Spleen (tissue), 11 donors: ENCODE measurements around the gene ELP1. TPM values are rescaled to one million over a fixed set of nuclear protein-coding genes. Genes with fewer than 3 reads are reported as not detected.

Experiments used
- DNase-seq: peaks from one replicate; pipeline ENCODE4 v3.0.0-alpha.2; 2020
- H3K27ac ChIP-seq, 8 donors: fragments of 200-600 bp; sonication (generic) in 7 of 8; 1 replicate in 4 of 8; 2 replicates in 4 of 8; pipeline versions ENCODE4 v1.5.0 to v1.8.0; 2016 to 2021; ENCODE audit warnings: inconsistent platforms in 4 of 8, mild to moderate bottlenecking in 4 of 8, moderate library complexity in 1 of 8
- H3K27me3 ChIP-seq, 7 donors: fragments of 200-600 bp; sonication (generic) in 6 of 7; replicated peaks in 1 of 7; 1 replicate in 4 of 7; 2 replicates in 3 of 7; pipeline versions ENCODE4 v1.5.0 to v1.8.0; 2016 to 2021; ENCODE audit warnings: inconsistent platforms in 3 of 7, mild to moderate bottlenecking in 1 of 7
- H3K36me3 ChIP-seq, 6 donors: fragments of 200-600 bp; sonication (generic) in 5 of 6; 1 replicate in 4 of 6; 2 replicates in 2 of 6; pipeline versions ENCODE4 v1.5.0 to v1.8.0; 2016 to 2021; ENCODE audit warnings: inconsistent platforms in 2 of 6
- H3K4me1 ChIP-seq, 6 donors: fragments of 200-600 bp; sonication (generic) in 5 of 6; 1 replicate in 3 of 6; 2 replicates in 3 of 6; pipeline versions ENCODE4 v1.5.0 to v1.8.0; 2016 to 2021; ENCODE audit warnings: inconsistent platforms in 3 of 6
- H3K4me3 ChIP-seq, 8 donors: fragments of 200-600 bp; sonication (generic) in 7 of 8; 1 replicate in 4 of 8; 2 replicates in 4 of 8; pipeline versions ENCODE4 v1.5.0 to v1.8.0; 2016 to 2021; ENCODE audit warnings: inconsistent platforms in 4 of 8, mild to moderate bottlenecking in 4 of 8, moderate library complexity in 2 of 8
- H3K9me3 ChIP-seq, 8 donors: fragments of 200-600 bp; sonication (generic) in 7 of 8; 1 replicate in 4 of 8; 2 replicates in 4 of 8; pipeline versions ENCODE4 v1.5.0 to v1.8.0; 2016 to 2021; ENCODE audit warnings: inconsistent platforms in 4 of 8
- CTCF ChIP-seq, 11 experiments: fragments of 200-600 bp in 7 of 11; fragments of 450-650 bp in 4 of 11; sonication (generic) in 4 of 11; IDR thresholded peaks in 8 of 11; conservative IDR thresholded peaks in 3 of 11; 1 replicate in 7 of 11; 2 replicates in 4 of 11; pipeline versions ENCODE4 v1.4.0 to v1.8.0; 2016 to 2021; ENCODE audit warnings: antibody characterized with exemption in 11 of 11, inconsistent platforms in 4 of 11, mild to moderate bottlenecking in 1 of 11
- POLR2A ChIP-seq, 3 donors: fragments of 450-650 bp; IDR thresholded peaks; one replicate each; pipeline ENCODE4 v1.5.1; 2017; ENCODE audit warnings: antibody characterized with exemption in 3 of 3, mild to moderate bottlenecking in 1 of 3
- POLR2AphosphoS5 ChIP-seq, 3 donors: sonication (generic); formaldehyde crosslinking; IDR thresholded peaks; one replicate each; pipeline ENCODE4 v1.5.1; 2017; ENCODE audit warnings: antibody characterized with exemption in 3 of 3
- WGBS, 5 donors: extraction: QIAGEN DNeasy Blood & Tissue Kit in 3 of 5; methylation state at CpG; one replicate each; pipeline versions ENCODE4 v1.1.5 to v1.1.7; 2013 to 2018; 5-methylcytosine and 5-hydroxymethylcytosine counted together
- intact Hi-C: fragments of 100-400 bp; cut with DNase I; formaldehyde crosslinking; loops from one replicate; pipeline ENCODE4 v1.15.0; 2023; ENCODE audit warnings: low total_unique reads
- polyA plus RNA-seq, 3 donors: library from polyadenylated mRNA; stranded (reverse); fragments of 200-250 nt; gene quantifications; one replicate each; pipeline ENCODE4 v1.2.1, GENCODE V29; 2013
- total RNA-seq, 7 donors: library from RNA; depleted of rRNA in 3 of 7; stranded (reverse); fragments of >200 nt in 3 of 7; fragmentation: NEBNext Ultra II Directional in 4 of 7; extraction: Animal tissue kit (Norgen Biotek cat#: 25700) in 4 of 7; gene quantifications; one replicate each; pipeline versions ENCODE4 v1.1.0 to v1.2.1, GENCODE V29; 2016 to 2021
- donor health status: healthy with polysubstance abuse.
- donor health status: DM: no; HTN: no; CAD: no; lungs with moderate emphysema.
- donor health status: DM: no; HTN: no; CAD: no.
- donor health status: Bipolar disorder and iron deficiency.
- donor health status: healthy.
- donor health status: DM: no; HTN: no; CAD: no.
- donor health status: DM: yes; HTN: yes; CAD: no.

Gene ELP1
- total and polyA plus RNA-seq, 10 donors, result 9.9 to 30.5 (median 17.6) TPM

- TF ChIP-seq CTCF (IDR thresholded peaks at IDR 0.05 in 8 of 11, conservative IDR thresholded peaks at IDR 0.05 in 3 of 11) (no peak), POLR2AphosphoS5 (IDR thresholded peaks at IDR 0.05) (no peak), POLR2A (IDR thresholded peaks at IDR 0.05) (no peak)
- WGBS, 5 donors, result 83 to 93% (median 88%) methylated on average over 6 of the region's 6 CpGs
- intact Hi-C loops, result no loop called here
Observed at GRCh38 chr9:108838017-108838416, 95.9 kb downstream of the ELP1 start.

GRCh38 chr9:108837530-108837929, 96.4 kb downstream of the ELP1 start:
- H3K27me3 ChIP-seq, result no peaks in the 10 kb centered on the region
- WGBS, 5 donors, result 78 to 86% (median 84%) methylated on average over 4 of the region's 4 CpGs
- peaks cover 0 to 26% (median 5%) of the 10 kb centered on the region in 6 donors for H3K4me1 ChIP-seq
- H3K27ac ChIP-seq, result no peak overlapping the region
- H3K4me3 ChIP-seq, result no peak overlapping the region
- H3K9me3 ChIP-seq, result no peaks in the 10 kb centered on the region
- no peak for TF ChIP-seq POLR2A (IDR thresholded peaks at IDR 0.05)
- no peak for TF ChIP-seq CTCF (IDR thresholded peaks at IDR 0.05 in 8 of 11, conservative IDR thresholded peaks at IDR 0.05 in 3 of 11)
- TF ChIP-seq POLR2AphosphoS5 (IDR thresholded peaks at IDR 0.05), result no peak
- intact Hi-C loops, result no loop called here
- no peak for DNase-seq
- H3K36me3 ChIP-seq, result no peaks in the 10 kb centered on the region

More at GRCh38 chr9:108838017-108838416, 95.9 kb downstream of the ELP1 start:
- H3K27me3 ChIP-seq, result no peaks in the 10 kb centered on the region
- DNase-seq, result no peak
- H3K4me1 ChIP-seq, result peaks cover 0 to 31% (median 5%) of the 10 kb centered on the region in 6 donors
- no peak overlapping the region for H3K27ac ChIP-seq
- no peak overlapping the region for H3K4me3 ChIP-seq
- no peaks in the 10 kb centered on the region for H3K36me3 ChIP-seq
- H3K9me3 ChIP-seq, result no peaks in the 10 kb centered on the region

GRCh38 chr9:108836781-108837180, 97.1 kb downstream of the ELP1 start:
- Histone ChIP-seq H3K9me3 (no peaks in the 10 kb centered on the region), H3K4me1 (peaks cover 0 to 19% (median 2%) of the 10 kb centered on the region in 6 donors), H3K27ac (no peak overlapping the region), H3K4me3 (no peak overlapping the region), H3K36me3 (no peaks in the 10 kb centered on the region), H3K27me3 (no peaks in the 10 kb centered on the region)
- no peak for DNase-seq
- TF ChIP-seq POLR2A (IDR thresholded peaks at IDR 0.05) (no peak), CTCF (IDR thresholded peaks at IDR 0.05 in 8 of 11, conservative IDR thresholded peaks at IDR 0.05 in 3 of 11) (no peak), POLR2AphosphoS5 (IDR thresholded peaks at IDR 0.05) (no peak)
- WGBS, 5 donors, result 71 to 87% (median 80%) methylated on average over 5 of the region's 5 CpGs
- intact Hi-C loops, result no loop called here

GRCh38 chr9:108836319-108836718, 97.6 kb downstream of the ELP1 start:
- DNase-seq, result no peak
- H3K27me3 ChIP-seq, result no peaks in the 10 kb centered on the region
- TF ChIP-seq POLR2A (IDR thresholded peaks at IDR 0.05) (no peak), CTCF (IDR thresholded peaks at IDR 0.05 in 8 of 11, conservative IDR thresholded peaks at IDR 0.05 in 3 of 11) (no peak), POLR2AphosphoS5 (IDR thresholded peaks at IDR 0.05) (no peak)
- H3K4me1 ChIP-seq, result peaks cover 0 to 19% (median 2%) of the 10 kb centered on the region in 6 donors
- intact Hi-C loops, result no loop called here
- H3K27ac ChIP-seq, result no peak overlapping the region
- H3K36me3 ChIP-seq, result no peaks in the 10 kb centered on the region
- 72 to 88% (median 83%) methylated on average over 9 of the region's 9 CpGs for WGBS, 5 donors
- no peaks in the 10 kb centered on the region for H3K9me3 ChIP-seq
- H3K4me3 ChIP-seq, result no peak overlapping the region
